SK-N-SH (cell line): ENCODE measurements around the gene CHD5. TPM values are rescaled to one million over a fixed set of nuclear protein-coding genes. Genes with fewer than 3 reads are reported as not detected.

ENCODE experiments used
- CTCF ChIA-PET: fragments of 300-600, 350-600 bp; formaldehyde crosslinking; extraction: SDS; loops from one replicate; lab custom pipeline; 2021; lab: Yijun Ruan, JAX
- POLR2A ChIA-PET: fragments of 350-600 bp; sonication (Branson Sonifier 250); formaldehyde crosslinking; extraction: SDS; loops from one replicate; lab custom pipeline; 2020; ENCODE audit warnings: antibody characterized with exemption, inconsistent platforms; lab: Yijun Ruan, JAX
- DNase-seq: peaks from one replicate; pipeline ENCODE4 v3.0.0; 2012
- H2AFZ ChIP-seq: fragments of 200-600 bp; sonication (generic); 2 replicates; pipeline ENCODE4 v1.8.1; 2016; ENCODE audit warnings: antibody characterized with exemption, mild to moderate bottlenecking, low read depth
- H3F3A ChIP-seq: fragments of 200-600 bp; sonication (generic); replicated peaks from 2 replicates; pipeline ENCODE3; 2016; ENCODE audit warnings: antibody characterized with exemption, mild to moderate bottlenecking; ENCODE audit not compliant: insufficient read depth
- H3K27ac ChIP-seq, 2 experiments: fragments of 200-500 bp in 1 of 2; fragments of 200-600 bp in 1 of 2; sonication (Bioruptor generic) in 1 of 2; sonication (generic), shearing (Covaris generic) in 1 of 2; 2 replicates each; pipeline versions ENCODE4 v1.5.1 to v1.6.1; 2014 to 2016; ENCODE audit warnings: low read depth in 2 of 2, inconsistent platforms in 1 of 2, low read length in 1 of 2, mild to moderate bottlenecking in 1 of 2, mixed read lengths in 1 of 2
- H3K27me3 ChIP-seq: fragments of 200-600 bp; sonication (generic), shearing (Covaris generic); 2 replicates; pipeline ENCODE4 v1.6.1; 2016; ENCODE audit warnings: mixed run types; ENCODE audit not compliant: insufficient read depth
- H3K36me3 ChIP-seq, 2 experiments: fragments of 200-500 bp in 1 of 2; fragments of 200-600 bp in 1 of 2; sonication (Bioruptor generic) in 1 of 2; sonication (generic) in 1 of 2; replicated peaks in 1 of 2; 2 replicates each; pipeline versions ENCODE3 to v1.5.1; 2014 to 2016; ENCODE audit warnings: low read length in 1 of 2, mild to moderate bottlenecking in 1 of 2; ENCODE audit not compliant: insufficient read depth in 2 of 2, control insufficient read depth in 1 of 2
- H3K4me1 ChIP-seq, 2 experiments: fragments of 200-500 bp in 1 of 2; fragments of 200-600 bp in 1 of 2; sonication (Bioruptor generic) in 1 of 2; sonication (generic), shearing (Covaris generic) in 1 of 2; 2 replicates each; pipeline versions ENCODE4 v1.5.1 to v1.6.1; 2014 to 2016; ENCODE audit warnings: low read depth in 1 of 2, low read length in 1 of 2, mixed run types in 1 of 2; ENCODE audit not compliant: insufficient read depth in 2 of 2, control insufficient read depth in 1 of 2
- H3K4me2 ChIP-seq: fragments of 200-600 bp; sonication (generic), shearing (Covaris generic); 2 replicates; pipeline ENCODE4 v1.6.1; 2017; ENCODE audit warnings: mixed run types
- H3K4me3 ChIP-seq, 2 experiments: fragments of 200-500 bp in 1 of 2; fragments of 200-600 bp in 1 of 2; sonication (Bioruptor generic) in 1 of 2; sonication (generic), shearing (Covaris generic) in 1 of 2; 2 replicates each; pipeline versions ENCODE4 v1.5.1 to v1.8.1; 2014 to 2016; ENCODE audit warnings: low read depth in 2 of 2, inconsistent platforms in 1 of 2, low read length in 1 of 2, mild to moderate bottlenecking in 1 of 2, mixed read lengths in 1 of 2, moderate library complexity in 1 of 2
- H3K79me2 ChIP-seq: fragments of 200-600 bp; sonication (generic); 2 replicates; pipeline ENCODE4 v1.8.1; 2017; ENCODE audit warnings: mild to moderate bottlenecking; ENCODE audit not compliant: insufficient read depth
- H3K9ac ChIP-seq: fragments of 200-600 bp; sonication (generic); 2 replicates; pipeline ENCODE4 v1.6.1; 2017; ENCODE audit warnings: mixed run types
- H3K9me2 ChIP-seq: fragments of 200-600 bp; sonication (generic); 2 replicates; pipeline ENCODE4 v1.6.1; 2017; ENCODE audit warnings: mixed run types
- H3K9me3 ChIP-seq: fragments of 200-600 bp; sonication (generic); 2 replicates; pipeline ENCODE4 v1.6.1; 2017; ENCODE audit warnings: mixed run types, mild to moderate bottlenecking, moderate library complexity
- H4K20me1 ChIP-seq: fragments of 200-600 bp; sonication (generic); 2 replicates; pipeline ENCODE4 v1.6.1; 2017; ENCODE audit warnings: mild to moderate bottlenecking, mixed run types; ENCODE audit not compliant: insufficient read depth
- EP300 ChIP-seq, 2 experiments: IDR thresholded peaks; 2 replicates each; pipeline versions ENCODE4 v1.4.0 to v1.6.1; 2012; ENCODE audit warnings: borderline replicate concordance in 1 of 2, low read depth in 1 of 2, low read length in 1 of 2
- FOXJ3 ChIP-seq: sonication (generic); formaldehyde crosslinking; IDR thresholded peaks from 2 replicates; pipeline ENCODE4 v1.5.1; 2020; ENCODE audit warnings: mild to moderate bottlenecking, missing genetic modification reagents
- FOXM1 ChIP-seq: IDR thresholded peaks from 2 replicates; pipeline ENCODE4 v1.4.0; 2012; ENCODE audit warnings: low read depth, mild to moderate bottlenecking
- GABPA ChIP-seq: IDR thresholded peaks from 2 replicates; pipeline ENCODE4 v1.4.0; 2012; ENCODE audit warnings: low read depth, mild to moderate bottlenecking
- GATA2 ChIP-seq: sonication (generic); formaldehyde crosslinking; IDR thresholded peaks from 2 replicates; pipeline ENCODE4 v1.5.0; 2020; ENCODE audit warnings: mild to moderate bottlenecking, missing genetic modification reagents
- MAX ChIP-seq: IDR thresholded peaks from 2 replicates; pipeline ENCODE4 v1.4.0; 2012; ENCODE audit warnings: low read depth
- NFIC ChIP-seq: IDR thresholded peaks from 2 replicates; pipeline ENCODE4 v1.4.0; 2012; ENCODE audit warnings: borderline replicate concordance
- NRF1 ChIP-seq: IDR thresholded peaks from 2 replicates; pipeline ENCODE4 v1.6.1; 2012; ENCODE audit warnings: low read depth, mild to moderate bottlenecking, low read length
- PBX3 ChIP-seq: IDR thresholded peaks from 2 replicates; pipeline ENCODE4; 2012
- RAD21 ChIP-seq: IDR thresholded peaks from 2 replicates; pipeline ENCODE4 v1.6.1; 2012; ENCODE audit warnings: mild to moderate bottlenecking, low read length
- RXRA ChIP-seq: IDR thresholded peaks from 2 replicates; pipeline ENCODE4 v1.4.0; 2012; ENCODE audit warnings: low read depth, mild to moderate bottlenecking, borderline replicate concordance
- TCF12 ChIP-seq: IDR thresholded peaks from 2 replicates; pipeline ENCODE4 v1.4.0; 2012
- TEAD4 ChIP-seq: IDR thresholded peaks from 2 replicates; pipeline ENCODE4 v1.4.0; 2012; ENCODE audit warnings: mild to moderate bottlenecking, borderline replicate concordance; ENCODE audit not compliant: insufficient read depth
- ZBTB33 ChIP-seq: IDR thresholded peaks from 2 replicates; pipeline ENCODE4 v1.4.0; 2012; ENCODE audit warnings: low read depth, borderline replicate concordance
- WGBS: methylation state at CpG from one replicate; pipeline ENCODE4 v1.1.6; 2017; ENCODE audit warnings: low lambda C conversion rate; 5-methylcytosine and 5-hydroxymethylcytosine counted together
- polyA plus RNA-seq, 3 experiments: library from polyadenylated mRNA; depleted of rRNA; stranded (reverse); fragments of >200 nt; gene quantifications; 2 replicates each; pipeline ENCODE4 v1.2.3, GENCODE V29; 2012
- TF ChIP-seq, protein P1 (sequence below): fragments of 200-600 bp; sonication (generic); IDR thresholded peaks from 2 replicates; pipeline ENCODE4 v1.6.1; 2017; ENCODE audit warnings: antibody characterized with exemption, mild to moderate bottlenecking, moderate library complexity

The CHD5 gene
- polyA plus RNA-seq, 1 of the 3 experiments (the other 2 are of a cell fraction): 0.26 TPM

DNA sequence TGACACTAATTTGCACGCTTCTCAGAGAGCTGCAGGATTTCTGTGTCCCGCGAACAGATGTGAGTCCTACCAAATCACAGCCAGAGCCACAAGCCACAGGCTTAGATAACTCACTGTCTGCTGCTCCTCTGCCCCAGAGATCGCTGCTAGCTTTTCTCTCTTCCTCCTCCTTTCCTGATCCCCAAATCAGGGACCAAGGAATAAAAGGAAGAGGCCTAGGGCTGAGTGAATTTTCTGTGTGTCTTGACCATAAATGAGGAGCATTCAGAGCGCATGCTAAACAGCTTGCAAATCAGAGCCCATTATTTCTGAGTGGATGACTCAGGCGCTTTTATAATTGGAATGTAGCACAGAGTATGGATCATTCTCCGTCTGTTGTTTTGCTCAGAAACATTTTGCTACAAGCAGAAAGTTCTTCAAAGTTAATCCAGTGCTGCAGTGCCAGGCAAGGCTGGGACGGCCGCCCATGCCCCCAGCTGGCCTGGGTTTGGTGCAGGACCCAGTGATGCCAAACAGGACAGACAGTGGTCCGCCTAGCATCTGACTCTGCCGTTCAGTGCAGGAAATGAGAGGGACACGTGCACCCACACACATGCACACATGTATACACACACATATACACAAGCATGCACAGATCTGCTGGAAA lies 96.2 kb downstream of the CHD5 start:
- Histone ChIP-seq H3K27me3 (no peaks in the 10 kb centered on the region), H3F3A (no peaks in the 10 kb centered on the region), H3K79me2 (no peaks in the 10 kb centered on the region), H3K9me3 (no peaks in the 10 kb centered on the region), H3K9me2 (no peaks in the 10 kb centered on the region), H4K20me1 (no peaks in the 10 kb centered on the region), H2AFZ (no peak overlapping the region), H3K36me3 (no peaks in the 10 kb centered on the region), H3K4me3 (no peak overlapping the region), H3K27ac (no peak overlapping the region), H3K4me2 (no peak overlapping the region), H3K4me1 (peaks cover 0 to 18% of the 10 kb centered on the region in 2 experiments; a peak in 1 of 4 replicates), H3K9ac (no peak overlapping the region)
- POLR2A ChIA-PET: no interaction called here
- WGBS: 60% methylated on average over 8 of the region's 12 CpGs
- DNase-seq: no peak
- no peak for TF ChIP-seq TEAD4
- TF ChIP-seq NRF1: no peak
- TF ChIP-seq MAX: no peak
- TF ChIP-seq FOXJ3 (CRISPR knock-in tag): no peak
- CTCF ChIA-PET: interaction anchor here (0.7 to 5.8 kb wide), 12 partner anchors 10 to 151 kb away, joined by 3 to 47 read pairs (median 4); no protein-coding TSS in a partner anchor

- no peak for DNase-seq
- Histone ChIP-seq H4K20me1 (no peaks in the 10 kb centered on the region), H3K79me2 (no peaks in the 10 kb centered on the region), H3K9me2 (no peaks in the 10 kb centered on the region), H3K4me2 (no peak overlapping the region), H3K27ac (no peak overlapping the region), H3K36me3 (no peaks in the 10 kb centered on the region), H3K4me1 (peaks cover 0 to 18% of the 10 kb centered on the region in 2 experiments; a peak in 1 of 4 replicates), H3F3A (no peaks in the 10 kb centered on the region), H3K27me3 (no peaks in the 10 kb centered on the region), H3K9me3 (no peaks in the 10 kb centered on the region), H2AFZ (no peak overlapping the region), H3K9ac (no peak overlapping the region), H3K4me3 (no peak overlapping the region)
- ChIA-PET CTCF (interaction anchor here (0.7 to 5.8 kb wide), 14 partner anchors 9 to 152 kb away, joined by 3 to 47 read pairs (median 4); no protein-coding TSS in a partner anchor), POLR2A (no interaction called here)
- 83% methylated on average over 9 of the region's 18 CpGs for WGBS
- no peak for TF ChIP-seq GABPA
- no peak for TF ChIP-seq EP300 (IDR thresholded peaks at IDR 0.05; ENCODE audit: borderline replicate concordance in 1 of 2, low read depth in 1 of 2, low read length in 1 of 2)
- TF ChIP-seq, protein P1, sequence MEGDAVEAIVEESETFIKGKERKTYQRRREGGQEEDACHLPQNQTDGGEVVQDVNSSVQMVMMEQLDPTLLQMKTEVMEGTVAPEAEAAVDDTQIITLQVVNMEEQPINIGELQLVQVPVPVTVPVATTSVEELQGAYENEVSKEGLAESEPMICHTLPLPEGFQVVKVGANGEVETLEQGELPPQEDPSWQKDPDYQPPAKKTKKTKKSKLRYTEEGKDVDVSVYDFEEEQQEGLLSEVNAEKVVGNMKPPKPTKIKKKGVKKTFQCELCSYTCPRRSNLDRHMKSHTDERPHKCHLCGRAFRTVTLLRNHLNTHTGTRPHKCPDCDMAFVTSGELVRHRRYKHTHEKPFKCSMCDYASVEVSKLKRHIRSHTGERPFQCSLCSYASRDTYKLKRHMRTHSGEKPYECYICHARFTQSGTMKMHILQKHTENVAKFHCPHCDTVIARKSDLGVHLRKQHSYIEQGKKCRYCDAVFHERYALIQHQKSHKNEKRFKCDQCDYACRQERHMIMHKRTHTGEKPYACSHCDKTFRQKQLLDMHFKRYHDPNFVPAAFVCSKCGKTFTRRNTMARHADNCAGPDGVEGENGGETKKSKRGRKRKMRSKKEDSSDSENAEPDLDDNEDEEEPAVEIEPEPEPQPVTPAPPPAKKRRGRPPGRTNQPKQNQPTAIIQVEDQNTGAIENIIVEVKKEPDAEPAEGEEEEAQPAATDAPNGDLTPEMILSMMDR: no peak
- TF ChIP-seq GATA2 (CRISPR knock-in tag): no peak
- no peak for TF ChIP-seq FOXM1
- TF ChIP-seq PBX3: no peak
- TF ChIP-seq FOXJ3 (CRISPR knock-in tag): no peak
- no peak for TF ChIP-seq RXRA
- TF ChIP-seq NFIC: no peak
- no peak for TF ChIP-seq TCF12
- no peak for TF ChIP-seq ZBTB33
- TF ChIP-seq RAD21: no peak
Measured at GRCh38 chr1:6083385-6083784, 96.7 kb downstream of the CHD5 start.
